Gastroesophageal sphincter (tissue), 3 donors: ENCODE measurements around the gene ARL17A.
"Not testable (repeated sequence)": the region's sequence is repeated elsewhere in the genome, so short reads cannot be mapped to it uniquely, and the experiment has no call there.

Source experiments
- EP300 ChIP-seq: sonication (generic); formaldehyde crosslinking; IDR thresholded peaks from one replicate; pipeline ENCODE4 v1.6.1; 2017; ENCODE audit warnings: antibody characterized with exemption, mild to moderate bottlenecking
- POLR2A ChIP-seq, 2 donors: fragments of 450-650 bp; IDR thresholded peaks; one replicate each; pipeline ENCODE4 v1.6.1; 2017; ENCODE audit warnings: antibody characterized with exemption in 2 of 2, mild to moderate bottlenecking in 2 of 2, moderate library complexity in 1 of 2
- TF ChIP-seq, protein P1 (sequence below), 4 experiments: fragments of 200-600 bp in 2 of 4; fragments of 450-650 bp in 2 of 4; sonication (generic) in 1 of 4; IDR thresholded peaks; one replicate each; pipeline ENCODE4 v1.5.1; 2017 to 2019; ENCODE audit warnings: antibody characterized with exemption in 4 of 4, mild to moderate bottlenecking in 2 of 4, moderate library complexity in 2 of 4

DNA sequence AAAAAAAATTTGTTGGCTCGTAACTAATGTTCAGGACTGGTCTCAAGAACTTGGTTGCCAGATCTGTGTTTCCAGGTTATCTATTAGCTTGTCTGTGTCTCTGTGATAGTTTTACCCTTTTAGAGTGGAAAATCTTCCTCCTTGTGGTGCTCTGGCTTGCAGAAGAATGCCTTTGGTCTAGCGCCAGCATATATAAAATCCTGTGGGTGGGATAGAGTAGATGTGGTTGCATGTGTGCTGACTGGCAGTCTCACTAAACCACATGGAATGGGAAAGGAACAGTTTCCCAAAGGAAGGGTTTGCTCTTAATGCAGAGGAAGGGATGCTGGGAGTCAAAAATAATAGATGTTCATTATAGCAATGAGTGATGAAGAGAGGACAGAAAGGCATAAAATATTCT lies 44.3 kb upstream of the ARL17A start:
- TF ChIP-seq, protein P1, sequence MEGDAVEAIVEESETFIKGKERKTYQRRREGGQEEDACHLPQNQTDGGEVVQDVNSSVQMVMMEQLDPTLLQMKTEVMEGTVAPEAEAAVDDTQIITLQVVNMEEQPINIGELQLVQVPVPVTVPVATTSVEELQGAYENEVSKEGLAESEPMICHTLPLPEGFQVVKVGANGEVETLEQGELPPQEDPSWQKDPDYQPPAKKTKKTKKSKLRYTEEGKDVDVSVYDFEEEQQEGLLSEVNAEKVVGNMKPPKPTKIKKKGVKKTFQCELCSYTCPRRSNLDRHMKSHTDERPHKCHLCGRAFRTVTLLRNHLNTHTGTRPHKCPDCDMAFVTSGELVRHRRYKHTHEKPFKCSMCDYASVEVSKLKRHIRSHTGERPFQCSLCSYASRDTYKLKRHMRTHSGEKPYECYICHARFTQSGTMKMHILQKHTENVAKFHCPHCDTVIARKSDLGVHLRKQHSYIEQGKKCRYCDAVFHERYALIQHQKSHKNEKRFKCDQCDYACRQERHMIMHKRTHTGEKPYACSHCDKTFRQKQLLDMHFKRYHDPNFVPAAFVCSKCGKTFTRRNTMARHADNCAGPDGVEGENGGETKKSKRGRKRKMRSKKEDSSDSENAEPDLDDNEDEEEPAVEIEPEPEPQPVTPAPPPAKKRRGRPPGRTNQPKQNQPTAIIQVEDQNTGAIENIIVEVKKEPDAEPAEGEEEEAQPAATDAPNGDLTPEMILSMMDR (IDR thresholded peaks at IDR 0.05), result not testable (repeated sequence)
- not testable (repeated sequence) for TF ChIP-seq EP300; POLR2A (IDR thresholded peaks at IDR 0.05)
